Measurements from ENCODE around the gene JPT2.

Gene JPT2

GRCh38 chr16:1688807-1689560 is 10.9 kb downstream of the JPT2 start:
- TF ChIP-seq EZH2 (IDR thresholded peaks at IDR 0.05; ENCODE audit: borderline replicate concordance, low read depth, low read length, severe bottlenecking) (no peak), CTCF (IDR thresholded peaks at IDR 0.05; ENCODE audit: borderline replicate concordance, extremely low read depth, low read length, poor library complexity, severe bottlenecking) (no peak)
- peaks cover 60% of the 10 kb centered on the region for H4K20me1 ChIP-seq (ENCODE audit: insufficient read depth, low read length)
- no peak overlapping the region for H2AFZ ChIP-seq (ENCODE audit: low read depth, low read length)
- no peak overlapping the region for H3K9ac ChIP-seq (ENCODE audit: low read depth, low read length)
- peaks cover 98% of the 10 kb centered on the region for H3K36me3 ChIP-seq (ENCODE audit: insufficient read depth, low read length)
- no peak overlapping the region for H3K27ac ChIP-seq (ENCODE audit: low read length)
- no peaks in the 10 kb centered on the region for H3K27me3 ChIP-seq (ENCODE audit: insufficient read depth, low read length, poor library complexity)
- H3K4me1 ChIP-seq (ENCODE audit: insufficient read depth, low read length): no peaks in the 10 kb centered on the region
- ATAC-seq (ENCODE audit: insufficient read depth, low read depth) (no peak), DNase-seq (no peak)
- no peak overlapping the region for H3K4me2 ChIP-seq (ENCODE audit: insufficient read depth, low read length)
- no peaks in the 10 kb centered on the region for H3K9me3 ChIP-seq (ENCODE audit: insufficient read depth, low read length, severe bottlenecking)
- H3K79me2 ChIP-seq (ENCODE audit: insufficient read depth, low read length): peaks cover 98% of the 10 kb centered on the region
- H3K4me3 ChIP-seq (ENCODE audit: low read depth in 1 of 2, low read length in 2 of 2): no peak overlapping the region

- DNase-seq (no peak), ATAC-seq (ENCODE audit: insufficient read depth, low read depth) (no peak)
- no peak overlapping the region for H3K4me2 ChIP-seq (ENCODE audit: insufficient read depth, low read length)
- peaks cover 58% of the 10 kb centered on the region for H4K20me1 ChIP-seq (ENCODE audit: insufficient read depth, low read length)
- TF ChIP-seq EZH2 (IDR thresholded peaks at IDR 0.05; ENCODE audit: borderline replicate concordance, low read depth, low read length, severe bottlenecking) (no peak), CTCF (IDR thresholded peaks at IDR 0.05; ENCODE audit: borderline replicate concordance, extremely low read depth, low read length, poor library complexity, severe bottlenecking) (no peak)
- H3K4me1 ChIP-seq (ENCODE audit: insufficient read depth, low read length): no peaks in the 10 kb centered on the region
- peaks cover 98% of the 10 kb centered on the region for H3K79me2 ChIP-seq (ENCODE audit: insufficient read depth, low read length)
- H3K4me3 ChIP-seq (ENCODE audit: low read depth in 1 of 2, low read length in 2 of 2): no peak overlapping the region
- H3K9ac ChIP-seq (ENCODE audit: low read depth, low read length): no peak overlapping the region
- H3K27me3 ChIP-seq (ENCODE audit: insufficient read depth, low read length, poor library complexity): no peaks in the 10 kb centered on the region
- no peak overlapping the region for H2AFZ ChIP-seq (ENCODE audit: low read depth, low read length)
- peaks cover 98% of the 10 kb centered on the region for H3K36me3 ChIP-seq (ENCODE audit: insufficient read depth, low read length)
- no peaks in the 10 kb centered on the region for H3K9me3 ChIP-seq (ENCODE audit: insufficient read depth, low read length, severe bottlenecking)
- no peak overlapping the region for H3K27ac ChIP-seq (ENCODE audit: low read length)
These were observed 11.8 kb downstream of the JPT2 start for GRCh38 chr16:1689853-1690252.

- Histone ChIP-seq H3K4me2 (ENCODE audit: insufficient read depth, low read length) (no peak overlapping the region), H3K4me1 (ENCODE audit: insufficient read depth, low read length) (no peaks in the 10 kb centered on the region), H3K27ac (ENCODE audit: low read length) (no peak overlapping the region), H3K9me3 (ENCODE audit: insufficient read depth, low read length, severe bottlenecking) (no peaks in the 10 kb centered on the region), H3K27me3 (ENCODE audit: insufficient read depth, low read length, poor library complexity) (no peaks in the 10 kb centered on the region), H3K79me2 (ENCODE audit: insufficient read depth, low read length) (peaks cover 95% of the 10 kb centered on the region), H3K9ac (ENCODE audit: low read depth, low read length) (no peak overlapping the region), H2AFZ (ENCODE audit: low read depth, low read length) (no peak overlapping the region), H3K36me3 (ENCODE audit: insufficient read depth, low read length) (peaks cover 97% of the 10 kb centered on the region), H3K4me3 (ENCODE audit: low read depth in 1 of 2, low read length in 2 of 2) (no peak overlapping the region), H4K20me1 (ENCODE audit: insufficient read depth, low read length) (peaks cover 52% of the 10 kb centered on the region)
- ATAC-seq (ENCODE audit: insufficient read depth, low read depth) (no peak), DNase-seq (no peak)
- no peak for TF ChIP-seq EZH2 (IDR thresholded peaks at IDR 0.05; ENCODE audit: borderline replicate concordance, low read depth, low read length, severe bottlenecking)
- no peak for TF ChIP-seq CTCF (IDR thresholded peaks at IDR 0.05; ENCODE audit: borderline replicate concordance, extremely low read depth, low read length, poor library complexity, severe bottlenecking)
These were observed 12.7 kb downstream of the JPT2 start for GRCh38 chr16:1690810-1691209.

All from DND-41 (cell line).